Hematopoietic multipotent progenitor cell (in vitro differentiated cells): Measurements from ENCODE around the gene ABCC6. TPM values are rescaled to one million over a fixed set of nuclear protein-coding genes. Genes with fewer than 3 reads are reported as not detected.

Experiments
- DNase-seq, 3 donors: peaks; one replicate each; pipeline ENCODE4 v3.0.0-alpha.2; 2011 to 2015; ENCODE audit warnings: low read depth in 2 of 3, low spot score in 2 of 3
- total RNA-seq: library from RNA; depleted of rRNA; stranded (reverse); fragments of >200 nt; gene quantifications from one replicate; pipeline ENCODE4 v1.2.3, GENCODE V29; 2012

The ABCC6 gene
- total RNA-seq, 1 donor, result 1.6 TPM

DNA sequence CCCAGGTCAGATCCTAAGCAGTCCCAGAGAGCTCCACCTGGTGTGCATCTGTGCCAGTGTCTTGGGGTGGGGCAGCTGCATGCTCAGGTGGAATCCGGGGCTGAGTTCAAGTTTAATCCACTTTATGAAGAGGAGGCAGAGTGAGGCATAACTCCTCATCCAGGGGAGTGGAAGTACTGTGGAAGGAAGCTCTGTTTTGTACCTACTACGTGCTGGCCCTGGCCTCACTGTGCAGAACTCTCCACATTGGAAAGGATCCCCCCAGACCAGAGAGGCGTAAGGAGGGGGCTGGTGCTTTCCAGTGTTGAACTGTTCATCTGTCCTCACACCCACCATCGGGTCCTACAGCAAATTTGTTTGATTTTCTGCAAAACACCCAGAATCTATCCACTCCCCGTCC lies 78.0 kb downstream of the ABCC6 start:
- no peak for DNase-seq

DNA sequence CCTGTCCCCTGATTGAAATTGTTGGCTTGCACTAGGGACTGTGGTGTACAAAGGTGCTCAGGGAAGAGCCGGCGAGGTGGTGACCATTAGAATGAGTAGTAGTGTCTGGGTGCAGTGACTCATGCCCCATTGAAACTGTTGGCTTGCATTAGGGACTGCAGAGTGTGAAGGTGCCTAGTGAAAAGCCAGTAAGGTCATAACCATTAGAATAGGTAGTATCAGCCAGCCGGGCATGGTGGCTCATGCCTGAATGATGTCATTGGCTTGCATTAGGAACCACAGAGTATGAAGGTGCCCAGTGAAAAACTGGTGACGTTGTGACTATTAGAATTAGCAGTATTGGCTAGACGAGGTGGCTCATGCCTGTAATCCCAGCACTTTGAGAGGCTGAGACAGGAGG lies 78.9 kb downstream of the ABCC6 start:
- no peak for DNase-seq

DNA sequence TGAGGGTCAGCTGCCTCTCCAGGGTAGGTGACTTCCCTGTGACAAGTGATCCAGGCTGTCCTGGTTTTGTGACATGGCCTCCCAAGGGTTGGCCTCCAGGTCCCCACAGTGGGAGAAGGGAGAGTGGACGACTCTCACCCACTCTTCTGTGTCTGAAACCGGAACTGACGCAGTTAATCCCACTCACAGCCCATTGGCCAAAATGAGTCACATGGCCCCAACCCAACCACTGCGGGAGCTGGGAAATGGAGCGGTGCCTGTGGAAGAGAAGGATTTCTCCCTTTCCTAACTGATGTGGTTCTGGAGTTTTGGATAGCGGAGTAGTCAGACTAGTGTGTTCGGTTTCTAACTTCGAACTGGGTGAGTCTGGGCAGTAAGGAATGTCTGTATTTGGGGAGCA lies 79.4 kb downstream of the ABCC6 start:
- DNase-seq, result no peak

DNA sequence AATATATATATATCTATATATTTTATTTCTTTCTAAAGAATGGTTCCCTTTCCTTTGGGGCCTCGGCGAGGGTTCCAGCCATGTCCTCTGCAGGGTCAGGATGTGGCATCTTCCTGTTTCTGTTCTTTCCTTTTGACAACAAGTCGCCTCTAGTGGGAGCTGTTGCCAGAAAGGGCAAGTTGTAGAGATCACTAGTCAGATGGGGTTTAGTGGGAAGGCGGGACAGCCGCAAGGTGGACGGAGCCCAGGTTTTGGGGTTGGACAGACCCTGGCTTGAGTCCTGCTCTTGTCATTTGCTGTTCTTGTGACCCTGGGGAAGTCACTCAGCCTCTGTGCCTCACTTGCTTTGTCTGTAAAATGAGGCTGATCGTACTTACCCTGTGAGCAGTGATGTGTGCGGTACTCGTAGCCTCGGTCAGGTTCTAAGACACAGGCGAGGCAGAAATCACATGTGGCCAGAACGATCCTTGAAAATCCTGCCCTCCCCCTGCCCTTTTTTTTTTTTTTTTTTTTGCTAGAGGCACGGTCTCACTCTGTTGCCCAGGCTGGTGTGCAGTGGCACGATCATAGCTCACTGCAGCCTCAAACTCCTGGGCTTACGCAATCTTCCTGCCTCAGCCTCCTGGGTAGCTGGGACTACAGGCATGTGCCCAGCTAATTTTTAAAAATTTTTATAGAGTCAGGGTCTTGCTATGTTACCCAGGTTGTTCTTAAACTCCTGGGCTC lies 80.1 kb downstream of the ABCC6 start:
- DNase-seq, result peak in 2 of 3 donors; percentile 52 to 73

DNA sequence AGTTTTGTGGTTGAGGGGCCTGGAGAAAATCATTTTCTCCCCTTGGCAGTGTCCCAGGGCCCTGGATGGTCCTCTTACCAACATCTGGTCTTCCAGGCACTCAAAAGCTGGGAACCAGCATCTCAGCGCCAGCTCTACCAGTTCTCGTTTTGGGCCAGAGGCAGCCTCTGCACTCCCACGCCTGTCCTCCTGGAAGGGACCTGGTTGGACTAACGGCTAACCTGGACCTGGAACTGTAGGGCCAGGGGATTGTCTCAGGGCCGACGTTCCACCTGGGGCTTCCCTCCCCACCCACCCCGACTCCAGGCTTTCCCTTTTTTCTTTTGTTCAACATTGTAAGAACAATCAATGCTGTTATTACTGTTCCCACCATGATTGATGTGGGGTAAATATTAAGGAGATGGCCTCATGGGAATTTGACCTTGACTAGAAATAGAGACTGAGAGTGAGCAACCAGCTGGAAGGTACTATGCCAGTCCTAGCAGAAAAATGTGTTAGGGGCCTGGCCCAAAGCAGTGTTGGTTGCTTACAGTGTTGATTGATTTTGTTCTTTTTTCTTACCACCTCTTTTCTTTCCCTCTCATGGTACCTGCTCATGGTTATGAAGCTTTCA lies 81.4 kb downstream of the ABCC6 start:
- no peak for DNase-seq

DNA sequence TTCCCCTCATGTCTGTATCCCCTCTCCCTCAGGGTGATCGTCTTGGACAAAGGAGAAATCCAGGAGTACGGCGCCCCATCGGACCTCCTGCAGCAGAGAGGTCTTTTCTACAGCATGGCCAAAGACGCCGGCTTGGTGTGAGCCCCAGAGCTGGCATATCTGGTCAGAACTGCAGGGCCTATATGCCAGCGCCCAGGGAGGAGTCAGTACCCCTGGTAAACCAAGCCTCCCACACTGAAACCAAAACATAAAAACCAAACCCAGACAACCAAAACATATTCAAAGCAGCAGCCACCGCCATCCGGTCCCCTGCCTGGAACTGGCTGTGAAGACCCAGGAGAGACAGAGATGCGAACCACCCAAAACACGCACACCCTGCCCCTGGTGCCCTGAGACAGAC lies 82.2 kb downstream of the ABCC6 start:
- no peak for DNase-seq

DNA sequence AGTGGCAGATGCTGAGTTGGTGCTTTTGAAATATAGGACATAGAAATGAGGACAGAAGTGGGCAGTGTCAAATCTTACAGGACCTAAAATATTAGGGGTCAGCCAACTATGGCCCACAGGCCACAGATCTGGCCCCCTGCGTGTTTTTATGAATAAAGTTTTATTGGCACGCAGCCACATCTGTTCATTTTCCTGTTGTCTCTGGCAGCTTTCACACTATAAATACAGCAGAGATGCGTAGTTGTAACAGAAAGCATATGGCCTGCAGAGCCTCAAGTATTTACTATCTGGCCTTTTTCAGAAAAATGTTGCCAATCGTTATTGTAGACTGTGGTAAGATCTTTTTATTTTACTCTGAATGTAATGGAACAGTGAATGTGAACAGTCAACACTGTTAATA lies 82.8 kb downstream of the ABCC6 start:
- DNase-seq, result no peak

DNA sequence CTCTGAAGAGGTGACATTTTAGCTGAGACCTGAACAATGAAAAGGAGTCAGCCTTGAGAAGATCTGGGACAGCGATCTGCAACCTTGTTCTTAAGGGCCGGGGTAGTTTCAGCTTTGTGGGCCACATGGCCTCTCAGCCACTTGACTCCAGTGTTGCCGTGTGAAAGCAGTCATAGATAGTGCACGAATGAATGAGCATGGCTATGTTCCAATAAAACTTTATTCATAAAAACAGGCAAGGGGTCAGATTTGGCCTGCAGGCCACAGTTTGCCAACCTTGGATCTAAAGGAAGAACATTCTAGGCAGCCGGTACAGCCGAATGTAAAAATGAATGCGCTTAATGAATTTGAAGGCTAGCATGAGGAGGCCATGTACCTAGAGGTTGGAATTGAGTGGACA lies 83.5 kb downstream of the ABCC6 start:
- DNase-seq, result no peak

DNA sequence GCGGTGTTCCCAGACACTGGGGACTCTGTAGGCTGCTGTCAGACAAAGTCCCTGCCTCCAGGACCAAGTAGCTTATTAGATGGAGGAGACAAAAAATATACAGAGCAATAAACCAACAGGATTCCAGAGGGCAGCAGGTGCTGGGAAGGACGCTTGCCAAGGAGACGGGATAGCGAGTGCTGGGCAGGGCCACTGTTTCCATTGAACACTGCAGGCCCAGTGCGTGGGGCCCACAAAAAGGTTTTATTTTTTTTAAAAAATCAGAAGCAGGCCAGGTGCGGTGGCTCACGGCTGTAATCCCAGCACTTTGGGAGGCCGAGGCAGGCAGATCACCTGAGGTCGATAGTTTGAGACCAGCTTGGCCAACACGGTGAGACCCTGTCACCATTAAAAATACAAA lies 84.2 kb downstream of the ABCC6 start:
- no peak for DNase-seq

DNA sequence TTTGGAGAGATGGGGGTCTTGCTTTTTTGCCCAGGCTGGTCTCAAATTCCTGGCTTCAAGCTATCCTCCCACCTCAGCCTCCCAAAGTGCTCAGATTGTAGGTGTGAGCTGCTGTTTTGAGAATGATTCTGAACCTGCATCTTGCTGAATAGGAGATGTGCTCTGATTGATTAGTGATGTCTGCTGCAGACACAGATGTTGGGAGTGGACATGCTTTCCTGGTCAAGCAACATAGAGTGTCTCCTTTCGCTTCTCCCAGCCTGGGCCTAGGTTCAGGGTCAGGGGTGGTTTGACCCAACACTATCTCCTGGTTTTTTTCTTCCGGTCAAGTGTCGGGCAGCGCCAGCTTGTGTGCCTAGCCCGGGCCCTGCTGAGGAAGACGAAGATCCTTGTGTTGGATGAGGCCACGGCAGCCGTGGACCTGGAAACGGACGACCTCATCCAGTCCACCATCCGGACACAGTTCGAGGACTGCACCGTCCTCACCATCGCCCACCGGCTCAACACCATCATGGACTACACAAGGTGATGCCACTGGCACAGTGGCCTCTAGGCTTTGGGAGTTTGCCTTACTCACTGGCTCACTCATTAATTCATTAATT lies 85.2 kb downstream of the ABCC6 start:
- DNase-seq, result no peak

DNA sequence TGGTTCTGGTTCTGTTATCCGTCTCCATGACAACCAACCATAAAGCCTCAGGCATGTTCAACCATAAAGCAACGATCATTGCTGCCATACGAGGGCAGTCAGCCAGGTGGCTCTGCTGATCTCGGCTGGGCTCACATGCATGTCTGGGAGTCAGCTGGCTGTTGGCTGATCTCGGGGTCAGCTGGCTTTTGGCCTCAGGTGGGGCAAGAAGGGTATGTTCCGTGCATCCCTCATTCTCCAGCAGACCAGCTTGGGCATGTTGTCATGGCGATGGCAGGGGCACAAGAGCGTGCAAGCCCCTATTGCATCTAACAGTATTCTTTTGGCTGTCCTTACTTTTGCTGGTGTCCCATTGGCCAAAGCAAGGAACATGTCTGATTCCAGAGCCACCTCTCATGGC lies 86.2 kb downstream of the ABCC6 start:
- DNase-seq, result no peak

DNA sequence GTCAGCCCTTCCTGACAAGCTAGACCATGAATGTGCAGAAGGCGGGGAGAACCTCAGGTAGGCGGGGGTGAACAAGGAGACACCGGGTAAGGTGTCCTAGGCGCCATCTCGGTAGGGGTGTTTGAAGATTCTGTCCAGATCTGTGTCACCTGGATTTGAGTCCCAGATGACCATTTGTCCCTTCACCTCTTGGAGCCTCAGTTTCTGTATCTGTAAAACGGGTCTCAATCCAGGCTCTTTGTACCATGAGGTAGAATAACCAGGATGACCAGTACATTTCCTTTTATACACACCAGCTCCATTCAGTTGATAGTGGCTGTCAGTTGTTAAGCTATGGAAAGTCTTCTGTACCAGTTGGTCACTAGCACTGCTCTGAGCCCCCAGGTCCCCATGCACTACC lies 86.7 kb downstream of the ABCC6 start:
- DNase-seq, result no peak

DNA sequence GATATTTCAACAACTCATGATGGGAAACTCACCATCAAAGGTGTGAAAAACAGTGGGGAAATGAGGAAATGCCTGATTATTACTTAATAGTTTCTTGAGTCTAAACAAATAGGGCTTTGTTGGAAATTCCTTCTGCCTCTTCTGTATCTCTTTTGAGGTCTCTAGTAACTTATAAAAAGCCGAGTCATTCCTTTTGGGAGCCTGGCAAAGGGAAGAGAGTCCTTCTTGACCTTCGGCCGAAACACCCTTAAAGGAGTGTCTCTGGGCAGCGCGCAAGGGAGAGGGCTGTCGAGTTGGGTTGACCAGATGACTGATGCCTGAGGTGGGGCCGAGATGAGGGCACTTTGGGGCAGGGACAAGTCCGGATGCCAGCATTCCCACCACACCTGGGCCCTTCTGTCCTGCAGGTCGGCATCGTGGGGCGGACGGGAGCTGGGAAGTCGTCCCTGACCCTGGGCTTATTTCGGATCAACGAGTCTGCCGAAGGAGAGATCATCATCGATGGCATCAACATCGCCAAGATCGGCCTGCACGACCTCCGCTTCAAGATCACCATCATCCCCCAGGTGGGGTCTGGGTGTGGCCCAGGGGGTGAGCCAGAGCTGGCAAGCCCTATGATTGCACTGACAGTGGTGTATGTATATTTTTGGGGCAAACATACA lies 89.2 kb downstream of the ABCC6 start:
- DNase-seq, result no peak

DNA sequence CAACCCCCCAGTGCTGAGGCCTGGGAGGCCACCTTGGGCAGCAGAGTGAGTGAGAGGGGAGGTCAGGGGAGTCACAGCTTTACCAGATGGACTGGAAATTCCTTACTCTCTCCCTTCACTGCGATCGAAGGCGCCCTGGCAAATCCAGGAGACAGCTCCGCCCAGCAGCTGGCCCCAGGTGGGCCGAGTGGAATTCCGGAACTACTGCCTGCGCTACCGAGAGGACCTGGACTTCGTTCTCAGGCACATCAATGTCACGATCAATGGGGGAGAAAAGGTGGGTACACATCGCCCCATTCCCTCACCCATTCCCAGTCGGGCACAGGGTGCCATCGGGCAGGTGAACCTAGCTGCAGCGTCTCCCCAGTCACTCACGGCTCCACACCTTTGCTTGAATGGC lies 91.6 kb downstream of the ABCC6 start:
- DNase-seq, result no peak

DNA sequence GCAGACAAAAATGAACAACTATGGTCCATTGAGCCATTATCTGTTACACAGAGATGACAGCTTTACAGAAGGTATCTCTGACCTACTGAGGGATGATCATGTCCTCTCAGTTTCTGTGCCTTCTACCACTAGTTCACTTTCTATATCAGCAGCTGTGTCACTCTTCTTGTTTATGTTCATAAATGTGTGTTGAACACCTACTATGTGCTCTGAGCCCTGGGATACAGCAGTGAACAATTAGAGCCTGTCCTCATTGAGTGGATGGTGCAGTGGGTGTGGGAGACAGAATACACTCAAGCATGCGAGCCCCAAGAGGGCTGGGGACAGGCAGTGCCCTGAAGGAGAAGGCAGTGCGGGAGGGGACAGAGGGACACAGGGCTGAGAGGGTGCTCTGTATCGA lies 92.1 kb downstream of the ABCC6 start:
- DNase-seq, result no peak

DNA sequence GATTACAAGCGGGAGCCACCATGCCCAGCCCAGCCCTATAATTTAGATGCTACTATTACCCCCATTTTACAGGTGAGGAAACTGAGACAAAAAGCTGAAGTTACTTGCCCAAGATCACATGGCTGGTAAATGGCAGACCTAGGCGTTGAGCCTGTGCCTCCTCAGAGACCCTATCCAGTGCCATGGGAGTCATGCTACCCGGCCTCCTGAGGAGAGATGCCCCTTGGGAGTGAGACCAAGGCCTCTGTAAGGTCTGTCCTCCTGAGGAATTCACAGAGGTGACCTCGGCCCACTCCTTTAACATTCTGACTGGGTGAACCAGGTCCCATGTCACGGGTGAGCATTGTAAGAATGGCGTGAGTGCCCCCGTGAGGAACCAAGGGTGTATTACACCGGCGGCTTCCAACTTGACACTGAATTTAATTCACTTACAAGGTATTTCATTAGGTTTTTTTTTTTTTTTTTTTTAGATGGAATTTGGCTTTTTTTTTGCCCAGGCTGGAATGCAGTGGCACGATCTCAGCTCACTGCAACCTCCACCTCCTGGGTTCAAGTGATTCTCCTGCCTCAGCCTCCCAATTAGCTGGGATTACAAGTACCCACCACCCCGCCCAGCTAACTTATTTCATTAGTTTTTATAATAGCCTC lies 95.7 kb downstream of the ABCC6 start:
- DNase-seq, result peak; percentile 35 to 93 (median 84)

DNA sequence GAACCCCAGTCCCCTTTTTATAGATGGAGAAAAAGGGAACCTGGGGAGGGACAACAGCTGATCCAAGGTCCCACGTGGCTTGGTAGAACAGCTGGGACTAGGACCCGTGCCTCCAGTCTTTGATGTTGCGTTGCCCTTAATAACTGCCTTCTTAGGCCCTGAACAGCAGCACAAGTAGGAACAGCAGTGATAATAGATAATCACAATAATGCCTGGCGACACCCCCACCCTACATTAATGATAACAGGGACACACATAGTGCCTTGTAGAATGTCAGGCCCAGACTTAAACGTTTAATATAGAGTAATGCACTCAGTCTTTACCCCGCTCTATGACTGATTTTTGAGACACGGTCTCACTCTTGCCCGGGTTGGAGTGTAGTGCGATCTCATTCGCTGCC lies 96.4 kb downstream of the ABCC6 start:
- no peak for DNase-seq

DNA sequence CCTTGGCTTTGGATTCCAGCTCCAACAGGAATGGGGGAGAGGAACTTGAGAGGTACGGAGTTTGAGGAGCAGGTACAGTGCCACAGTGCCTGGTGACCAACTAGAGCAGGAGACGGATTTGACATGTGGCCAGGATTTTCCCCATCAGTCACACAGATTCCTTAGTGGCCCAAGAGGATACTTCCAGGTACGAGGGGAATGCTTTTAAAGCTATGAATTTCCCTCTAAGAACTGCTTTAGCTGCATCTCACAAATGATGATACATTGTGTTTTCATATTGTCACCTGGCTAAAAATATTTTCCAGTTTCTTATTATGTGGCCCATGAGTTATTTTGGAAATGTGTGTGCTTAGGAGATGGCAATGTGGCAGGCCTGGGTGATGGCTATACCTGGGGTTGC lies 98.3 kb downstream of the ABCC6 start:
- no peak for DNase-seq

DNA sequence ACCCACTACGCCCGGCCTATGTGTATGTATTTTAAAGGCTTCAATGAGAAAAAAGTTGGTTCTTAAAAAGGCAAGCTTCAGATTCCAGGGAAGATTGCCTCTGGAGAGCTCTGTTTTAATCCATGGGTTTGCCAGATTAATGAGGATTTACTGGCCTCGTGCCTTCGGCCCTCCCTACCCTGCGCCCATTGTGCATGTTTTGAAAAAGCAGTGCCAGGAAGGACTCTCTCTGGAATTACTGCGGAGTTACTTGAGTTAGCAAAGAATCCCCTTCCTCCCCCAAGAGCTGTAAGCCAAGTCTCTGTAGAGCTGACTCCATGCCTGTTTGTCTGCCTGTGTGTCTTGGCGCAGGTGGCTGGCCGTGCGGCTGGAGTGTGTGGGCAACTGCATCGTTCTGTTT lies 98.9 kb downstream of the ABCC6 start:
- DNase-seq, result no peak

DNA sequence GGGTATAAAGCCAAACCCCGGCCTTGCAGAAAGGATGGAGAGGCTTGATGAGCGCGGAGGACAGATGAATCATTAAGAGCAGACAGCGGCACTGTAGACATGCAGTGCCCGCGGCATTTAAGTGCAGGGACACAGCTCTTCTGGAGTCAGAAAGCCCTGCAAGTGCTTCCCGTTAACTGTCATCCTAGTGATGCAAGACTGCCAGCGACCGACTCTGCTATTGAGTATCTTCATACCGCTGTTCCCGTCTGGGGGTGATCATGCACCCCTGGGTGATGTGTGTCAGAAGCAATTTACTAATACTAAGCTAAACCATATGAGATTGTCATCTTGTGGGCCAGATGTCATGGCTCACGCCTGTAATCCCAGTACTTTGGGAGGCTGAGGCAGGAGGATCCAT lies 101.0 kb downstream of the ABCC6 start:
- no peak for DNase-seq

DNA sequence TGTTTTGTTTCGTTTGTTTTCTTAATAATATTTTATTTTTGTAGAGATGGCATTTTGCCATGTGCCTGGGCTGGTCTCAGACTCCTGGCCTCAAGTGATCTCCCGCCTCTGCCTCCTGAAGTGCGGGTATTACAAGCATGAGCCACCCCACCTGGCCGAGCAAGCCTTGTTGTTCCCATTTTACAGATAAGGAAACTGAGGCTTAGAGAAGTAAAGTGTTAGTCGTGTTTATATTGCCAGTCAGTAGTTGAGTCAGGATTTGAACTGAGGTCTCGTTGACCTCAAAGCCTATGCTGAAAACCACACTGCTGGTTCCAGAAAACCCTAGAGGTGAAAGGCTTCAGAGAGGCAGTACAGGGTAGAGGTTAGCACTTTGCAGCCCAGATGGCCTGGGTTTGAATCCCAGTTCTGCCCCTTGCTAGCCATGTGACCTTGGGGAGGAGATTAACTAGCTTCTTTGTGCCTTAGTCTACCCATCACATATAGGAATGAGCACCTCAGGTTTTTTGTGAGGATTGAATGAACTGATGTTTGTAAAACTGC lies 102.0 kb downstream of the ABCC6 start:
- DNase-seq, result no peak
